Choroid plexus epithelial cell (primary cell): ENCODE data around the gene CD36.

Experiments
- DNase-seq: peaks from one replicate; pipeline ENCODE4 v3.0.0-alpha.2; 2010; ENCODE audit warnings: low read depth
- H3K4me3 ChIP-seq: 2 replicates; pipeline ENCODE4 v1.5.1; 2011; ENCODE audit warnings: low read depth, mild to moderate bottlenecking, control low read depth, low read length, moderate library complexity
- CTCF ChIP-seq: conservative IDR thresholded peaks from 2 replicates; pipeline ENCODE4 v1.5.1; 2011; ENCODE audit warnings: low read depth, mild to moderate bottlenecking, control low read depth, inconsistent platforms, low read length, moderate library complexity

CD36 gene

GRCh38 chr7:80611353-80611752 is 27.1 kb upstream of the CD36 start:
- DNase-seq, result peak; percentile 31
- no peak for TF ChIP-seq CTCF

GRCh38 chr7:80611779-80612178 is 26.7 kb upstream of the CD36 start:
- TF ChIP-seq CTCF, result no peak
- no peak overlapping the region for H3K4me3 ChIP-seq
- DNase-seq, result peak; percentile 91

More at GRCh38 chr7:80611353-80611752, 27.1 kb upstream of the CD36 start:
- H3K4me3 ChIP-seq, result no peak overlapping the region

GRCh38 chr7:80612880-80613279 is 25.6 kb upstream of the CD36 start:
- no peak overlapping the region for H3K4me3 ChIP-seq
- TF ChIP-seq CTCF, result no peak
- DNase-seq, result peak; percentile 31

- TF ChIP-seq CTCF, result no peak
- no peak overlapping the region for H3K4me3 ChIP-seq
- DNase-seq, result no peak
These were observed 24.9 kb upstream of the CD36 start for GRCh38 chr7:80613519-80613918.

- peak; percentile 68 for DNase-seq
- no peak for TF ChIP-seq CTCF
- H3K4me3 ChIP-seq, result no peak overlapping the region
These were observed 23.6 kb upstream of the CD36 start for GRCh38 chr7:80614851-80615271.

GRCh38 chr7:80618096-80618495 is 20.3 kb upstream of the CD36 start:
- no peak overlapping the region for H3K4me3 ChIP-seq
- no peak for TF ChIP-seq CTCF
- DNase-seq, result no peak

GRCh38 chr7:80619741-80620140 is 18.7 kb upstream of the CD36 start:
- H3K4me3 ChIP-seq, result no peak overlapping the region
- no peak for TF ChIP-seq CTCF
- DNase-seq, result no peak
